Heart left ventricle (tissue), 13 donors: ENCODE results near the gene CNPY3.

Source experiments
- CTCF ChIP-seq, 12 donors: fragments of 200-600 bp; sonication (generic) in 4 of 12; IDR thresholded peaks; one replicate each; pipeline versions ENCODE4 v1.5.0 to v1.8.0; 2018 to 2022; ENCODE audit warnings: antibody characterized with exemption in 12 of 12, mild to moderate bottlenecking in 5 of 12
- POLR2A ChIP-seq, 2 donors: fragments of 450-650 bp; IDR thresholded peaks; one replicate each; pipeline ENCODE4 v1.6.1; 2017; ENCODE audit warnings: antibody characterized with exemption in 2 of 2, mild to moderate bottlenecking in 2 of 2, moderate library complexity in 2 of 2
- donor health status: ischemic (EF 13 %, LVEDD 7.1; RV severe dilation, severe dysfunction).
- donor health status: DM: no; HTN: yes; CAD: no.
- donor health status: DM: no; HTN: no; CAD: no.
- donor health status: ischemic (EF 25% LVEDD 6.9; RV normal size, moderate dysfunction).
- donor health status: ischemic (EF 25% LVEDD 5.7; RV mildly dilated, moderate dysfunction).
- donor health status: ischemic (EF 35%, LVEDD 5.7; RV mildly dilated, moderate dysfunction).
- donor health status: nonischemic (EF 11% LVEDD 7.7; RV severe dilation, severe dysfunction).
- donor health status: DM: yes; HTN: yes; CAD: no.
- donor health status: PGD.
- donor health status: ischemic (EF 29% LVEDD 5.4; RV normal size, mild dysfunction).
- donor health status: nonischemic (EF 23%, LVEDD 6.1; RV moderate dilation, normal function).

GRCh38 chr6:42969934-42970333 is 40.7 kb downstream of the CNPY3 start:
- TF ChIP-seq CTCF (IDR thresholded peaks at IDR 0.05) (no peak), POLR2A (IDR thresholded peaks at IDR 0.05) (no peak)
